GM12875 (cell line): Measurements from ENCODE around the gene RFNG.

Experiments
- H3K4me3 ChIP-seq: one replicate; pipeline ENCODE4 v1.5.1; 2011; ENCODE audit warnings: low read depth, low read length, control low read depth
- TF ChIP-seq, protein P1 (sequence below): IDR thresholded peaks from 2 replicates; pipeline ENCODE4 v1.5.1; 2011; ENCODE audit warnings: low read depth, mild to moderate bottlenecking, control low read depth, inconsistent platforms, low read length, moderate library complexity, borderline replicate concordance; ENCODE audit not compliant: insufficient read depth

Gene RFNG

GRCh38 chr17:82078433-82078832 is 26.8 kb upstream of the RFNG start:
- TF ChIP-seq, protein P1, sequence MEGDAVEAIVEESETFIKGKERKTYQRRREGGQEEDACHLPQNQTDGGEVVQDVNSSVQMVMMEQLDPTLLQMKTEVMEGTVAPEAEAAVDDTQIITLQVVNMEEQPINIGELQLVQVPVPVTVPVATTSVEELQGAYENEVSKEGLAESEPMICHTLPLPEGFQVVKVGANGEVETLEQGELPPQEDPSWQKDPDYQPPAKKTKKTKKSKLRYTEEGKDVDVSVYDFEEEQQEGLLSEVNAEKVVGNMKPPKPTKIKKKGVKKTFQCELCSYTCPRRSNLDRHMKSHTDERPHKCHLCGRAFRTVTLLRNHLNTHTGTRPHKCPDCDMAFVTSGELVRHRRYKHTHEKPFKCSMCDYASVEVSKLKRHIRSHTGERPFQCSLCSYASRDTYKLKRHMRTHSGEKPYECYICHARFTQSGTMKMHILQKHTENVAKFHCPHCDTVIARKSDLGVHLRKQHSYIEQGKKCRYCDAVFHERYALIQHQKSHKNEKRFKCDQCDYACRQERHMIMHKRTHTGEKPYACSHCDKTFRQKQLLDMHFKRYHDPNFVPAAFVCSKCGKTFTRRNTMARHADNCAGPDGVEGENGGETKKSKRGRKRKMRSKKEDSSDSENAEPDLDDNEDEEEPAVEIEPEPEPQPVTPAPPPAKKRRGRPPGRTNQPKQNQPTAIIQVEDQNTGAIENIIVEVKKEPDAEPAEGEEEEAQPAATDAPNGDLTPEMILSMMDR: no peak
- no peak overlapping the region for H3K4me3 ChIP-seq

GRCh38 chr17:82077617-82078358 is 26.2 kb upstream of the RFNG start:
- TF ChIP-seq, protein P1: no peak
- H3K4me3 ChIP-seq: no peak overlapping the region

GRCh38 chr17:82076785-82077591 is 25.4 kb upstream of the RFNG start:
- H3K4me3 ChIP-seq: no peak overlapping the region
- TF ChIP-seq, protein P1: no peak

- TF ChIP-seq, protein P1: no peak
- H3K4me3 ChIP-seq: no peak overlapping the region
Observed at GRCh38 chr17:82076018-82076784, 24.6 kb upstream of the RFNG start.

DNA sequence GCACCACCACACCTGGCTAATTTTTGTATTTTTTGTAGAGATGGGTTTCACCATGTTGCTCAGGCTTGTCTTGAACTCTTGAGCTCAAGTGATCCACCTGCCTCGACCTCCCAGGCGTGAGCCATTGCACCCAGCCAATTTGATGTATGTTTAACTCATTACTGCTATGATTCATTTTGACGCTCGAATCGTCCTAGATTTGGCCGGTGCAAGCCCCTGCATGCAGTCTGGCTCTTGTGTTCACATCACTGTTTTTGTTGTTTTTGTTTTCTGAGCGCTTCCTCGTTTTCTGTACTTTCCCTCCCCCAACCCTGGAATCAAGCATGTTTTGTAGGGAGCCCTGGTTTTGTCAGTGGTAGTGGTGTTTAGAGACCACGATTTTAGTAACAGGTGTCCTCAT is 21.8 kb upstream of the RFNG start:
- TF ChIP-seq, protein P1: no peak

DNA sequence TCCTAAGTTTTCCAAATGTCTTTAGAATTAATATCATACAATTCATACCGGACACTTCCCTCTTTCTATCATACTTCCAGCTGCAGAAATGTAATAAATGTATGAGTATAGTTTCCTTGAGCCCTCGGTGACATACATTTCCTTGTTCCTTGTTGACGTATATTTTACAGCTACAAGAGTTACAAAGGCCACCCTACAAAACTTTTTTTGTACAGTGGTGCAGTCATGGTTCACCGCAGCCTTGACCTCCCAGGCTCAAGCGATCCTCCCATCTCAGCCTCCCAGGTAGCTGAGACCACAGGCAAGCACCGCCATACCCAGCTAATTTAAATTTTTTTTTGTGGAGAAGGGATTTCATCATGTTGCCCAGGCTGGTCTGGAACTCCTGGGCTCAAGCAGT is 21.2 kb upstream of the RFNG start:
- TF ChIP-seq, protein P1: no peak
- no peak overlapping the region for H3K4me3 ChIP-seq

More for the DNA sequence above, 21.8 kb upstream of the RFNG start:
- no peak overlapping the region for H3K4me3 ChIP-seq
